Lung (tissue), 12 donors: ENCODE measurements around the gene RERG. TPM values are rescaled to one million over a fixed set of nuclear protein-coding genes. Genes with fewer than 3 reads are reported as not detected.

Experiments
- ATAC-seq: fragments of 200-7000 bp; cut with Tn5 transposase; one replicate; pipeline ENCODE4 v1.9.1; 2020; ENCODE audit warnings: moderate number of reproducible peaks; ENCODE audit not compliant: insufficient read depth, low FRiP score
- DNase-seq, 3 donors: peaks; one replicate each; pipeline ENCODE4 v3.0.0-alpha.2; 2013 to 2017
- H3K27ac ChIP-seq, 2 donors: one replicate each; pipeline ENCODE4 v1.5.1; 2013; ENCODE audit warnings: mild to moderate bottlenecking in 2 of 2, moderate library complexity in 2 of 2, control low read depth in 1 of 2, inconsistent platforms in 1 of 2, low read depth in 1 of 2, low read length in 1 of 2
- H3K27me3 ChIP-seq, 3 donors: one replicate each; pipeline ENCODE4 v1.5.1; 2013; ENCODE audit warnings: low read length in 2 of 3; ENCODE audit not compliant: control insufficient read depth in 3 of 3, insufficient read depth in 3 of 3
- H3K36me3 ChIP-seq, 4 donors: one replicate each; pipeline ENCODE4 v1.5.1; 2013; ENCODE audit warnings: low read length in 4 of 4, mild to moderate bottlenecking in 1 of 4, moderate library complexity in 1 of 4; ENCODE audit not compliant: control insufficient read depth in 4 of 4, insufficient read depth in 4 of 4
- H3K4me1 ChIP-seq, 5 donors: one replicate each; pipeline ENCODE4 v1.5.1; 2013; ENCODE audit warnings: low read length in 5 of 5, mild to moderate bottlenecking in 2 of 5, moderate library complexity in 1 of 5; ENCODE audit not compliant: control insufficient read depth in 5 of 5, insufficient read depth in 5 of 5
- H3K4me3 ChIP-seq: one replicate; pipeline ENCODE4 v1.5.1; 2013; ENCODE audit warnings: mild to moderate bottlenecking, control low read depth, moderate library complexity
- H3K9ac ChIP-seq, 2 donors: one replicate each; pipeline ENCODE4 v1.5.1; 2013; ENCODE audit warnings: low read length in 2 of 2, control low read depth in 1 of 2; ENCODE audit not compliant: insufficient read depth in 1 of 2
- H3K9me3 ChIP-seq, 4 donors: one replicate each; pipeline ENCODE4 v1.5.1; 2013; ENCODE audit warnings: low read length in 3 of 4, mild to moderate bottlenecking in 1 of 4, moderate library complexity in 1 of 4; ENCODE audit not compliant: control insufficient read depth in 4 of 4, insufficient read depth in 3 of 4
- WGBS, 2 donors: extraction: QIAGEN DNeasy Blood & Tissue Kit; methylation state at CpG; one replicate each; pipeline ENCODE4 v1.1.7; 2013; 5-methylcytosine and 5-hydroxymethylcytosine counted together
- polyA plus RNA-seq, 2 donors: library from polyadenylated mRNA; stranded (reverse); fragments of 200-250 nt; gene quantifications; one replicate each; pipeline ENCODE4 v1.2.1, GENCODE V29; 2013
- total RNA-seq, 2 donors: library from RNA; depleted of rRNA in 1 of 2; stranded (reverse); fragments of >200 nt in 1 of 2; gene quantifications; one replicate each; pipeline ENCODE4 v1.2.1, GENCODE V29; 2014 to 2021
- TF ChIP-seq, protein P1 (sequence below): IDR thresholded peaks from 2 replicates; pipeline ENCODE4 v1.5.1; 2012; ENCODE audit warnings: mild to moderate bottlenecking; ENCODE audit errors: control extremely low read depth, extremely low read depth
- donor health status: control.
- donor health status: control.
- donor health status: Bipolar disorder and iron deficiency.
- donor health status: healthy.
- donor health status: DM: yes; HTN: yes; CAD: no.

Gene RERG
- total and polyA plus RNA-seq, 4 donors: 3.3 to 20.1 (median 8.5) TPM

- TF ChIP-seq, protein P1, sequence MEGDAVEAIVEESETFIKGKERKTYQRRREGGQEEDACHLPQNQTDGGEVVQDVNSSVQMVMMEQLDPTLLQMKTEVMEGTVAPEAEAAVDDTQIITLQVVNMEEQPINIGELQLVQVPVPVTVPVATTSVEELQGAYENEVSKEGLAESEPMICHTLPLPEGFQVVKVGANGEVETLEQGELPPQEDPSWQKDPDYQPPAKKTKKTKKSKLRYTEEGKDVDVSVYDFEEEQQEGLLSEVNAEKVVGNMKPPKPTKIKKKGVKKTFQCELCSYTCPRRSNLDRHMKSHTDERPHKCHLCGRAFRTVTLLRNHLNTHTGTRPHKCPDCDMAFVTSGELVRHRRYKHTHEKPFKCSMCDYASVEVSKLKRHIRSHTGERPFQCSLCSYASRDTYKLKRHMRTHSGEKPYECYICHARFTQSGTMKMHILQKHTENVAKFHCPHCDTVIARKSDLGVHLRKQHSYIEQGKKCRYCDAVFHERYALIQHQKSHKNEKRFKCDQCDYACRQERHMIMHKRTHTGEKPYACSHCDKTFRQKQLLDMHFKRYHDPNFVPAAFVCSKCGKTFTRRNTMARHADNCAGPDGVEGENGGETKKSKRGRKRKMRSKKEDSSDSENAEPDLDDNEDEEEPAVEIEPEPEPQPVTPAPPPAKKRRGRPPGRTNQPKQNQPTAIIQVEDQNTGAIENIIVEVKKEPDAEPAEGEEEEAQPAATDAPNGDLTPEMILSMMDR: no peak
- WGBS, 2 donors: 90 to 93% methylated on average over 4 of the region's 4 CpGs
- no peaks in the 10 kb centered on the region for H3K36me3 ChIP-seq
- H3K9ac ChIP-seq: no peak overlapping the region
- no peak overlapping the region for H3K27ac ChIP-seq
- H3K27me3 ChIP-seq: no peaks in the 10 kb centered on the region
- H3K4me3 ChIP-seq: no peak overlapping the region
- ATAC-seq: no peak
- H3K9me3 ChIP-seq: peaks cover 0 to 4% (median 1%) of the 10 kb centered on the region in 4 donors
- no peak for DNase-seq
- no peaks in the 10 kb centered on the region for H3K4me1 ChIP-seq
Observed at GRCh38 chr12:15244926-15245325, 23.7 kb upstream of the RERG start.

DNA sequence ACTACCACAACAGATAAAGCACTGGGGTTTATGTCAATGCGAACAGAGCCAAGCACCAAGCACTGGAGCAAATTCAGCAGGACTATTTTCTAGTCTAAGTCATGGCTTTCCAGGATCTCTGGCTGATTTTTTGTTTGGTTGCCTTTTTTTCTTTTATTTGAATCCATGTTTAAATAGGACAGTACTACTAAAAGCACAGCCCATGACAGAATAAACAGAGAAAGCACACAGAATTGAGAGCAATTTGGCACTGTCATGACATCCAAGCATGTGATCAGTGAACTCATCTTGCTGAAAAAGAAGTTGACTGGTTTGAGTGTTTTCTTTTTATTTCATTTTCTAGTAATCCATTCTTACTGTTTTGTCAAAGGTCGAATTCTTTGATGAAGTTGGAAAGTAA lies 23.1 kb upstream of the RERG start:
- no peak for DNase-seq
- ATAC-seq: no peak

GRCh38 chr12:15243102-15243501 lies 21.9 kb upstream of the RERG start:
- TF ChIP-seq, protein P1: no peak
- Histone ChIP-seq H3K27me3 (no peaks in the 10 kb centered on the region), H3K4me1 (no peaks in the 10 kb centered on the region), H3K36me3 (no peaks in the 10 kb centered on the region), H3K4me3 (no peak overlapping the region), H3K27ac (no peak overlapping the region), H3K9ac (no peak overlapping the region), H3K9me3 (peaks cover 0 to 4% (median 0%) of the 10 kb centered on the region in 4 donors)
- WGBS, 2 donors: 77 to 85% methylated on average over 3 of the region's 3 CpGs
- DNase-seq (no peak), ATAC-seq (no peak)

More for the DNA sequence above, 23.1 kb upstream of the RERG start:
- Histone ChIP-seq H3K27ac (no peak overlapping the region), H3K27me3 (no peaks in the 10 kb centered on the region), H3K9me3 (peaks cover 0 to 4% (median 1%) of the 10 kb centered on the region in 4 donors), H3K4me3 (no peak overlapping the region), H3K9ac (no peak overlapping the region), H3K4me1 (no peaks in the 10 kb centered on the region), H3K36me3 (no peaks in the 10 kb centered on the region)
- TF ChIP-seq, protein P1: no peak
- 56 to 64% methylated on average over 2 of the region's 2 CpGs for WGBS, 2 donors

DNA sequence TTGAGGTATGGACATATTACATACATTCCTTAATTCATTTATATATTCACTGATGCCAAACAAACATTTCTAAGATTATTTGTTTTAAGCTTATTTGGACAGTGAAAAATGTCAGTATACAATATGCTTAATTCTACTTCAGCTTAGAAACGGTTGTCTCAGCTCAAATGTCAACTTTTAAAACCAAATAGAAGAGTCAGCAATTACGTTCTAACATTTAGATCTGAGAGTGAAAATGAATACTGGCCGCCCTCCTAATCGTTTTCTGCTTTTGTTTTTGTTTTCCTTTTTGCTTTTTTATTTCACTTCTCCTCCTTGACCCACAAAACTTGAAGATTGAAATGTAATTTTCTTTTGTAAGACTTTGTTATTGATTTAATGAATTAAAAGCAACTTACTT lies 19.7 kb upstream of the RERG start:
- no peaks in the 10 kb centered on the region for H3K36me3 ChIP-seq
- WGBS, 2 donors: 65 to 80% methylated on average over 4 of the region's 4 CpGs
- no peak for DNase-seq

More for the DNA sequence above, 19.7 kb upstream of the RERG start:
- no peaks in the 10 kb centered on the region for H3K4me1 ChIP-seq
- H3K27ac ChIP-seq: no peak overlapping the region
- H3K4me3 ChIP-seq: no peak overlapping the region
- ATAC-seq: no peak
- H3K9ac ChIP-seq: no peak overlapping the region
- TF ChIP-seq, protein P1: no peak
- no peaks in the 10 kb centered on the region for H3K27me3 ChIP-seq
- peaks cover 0 to 4% (median 0%) of the 10 kb centered on the region in 4 donors for H3K9me3 ChIP-seq
